Measurements from ENCODE around the gene CFAP54.

- TF ChIP-seq, protein P1, sequence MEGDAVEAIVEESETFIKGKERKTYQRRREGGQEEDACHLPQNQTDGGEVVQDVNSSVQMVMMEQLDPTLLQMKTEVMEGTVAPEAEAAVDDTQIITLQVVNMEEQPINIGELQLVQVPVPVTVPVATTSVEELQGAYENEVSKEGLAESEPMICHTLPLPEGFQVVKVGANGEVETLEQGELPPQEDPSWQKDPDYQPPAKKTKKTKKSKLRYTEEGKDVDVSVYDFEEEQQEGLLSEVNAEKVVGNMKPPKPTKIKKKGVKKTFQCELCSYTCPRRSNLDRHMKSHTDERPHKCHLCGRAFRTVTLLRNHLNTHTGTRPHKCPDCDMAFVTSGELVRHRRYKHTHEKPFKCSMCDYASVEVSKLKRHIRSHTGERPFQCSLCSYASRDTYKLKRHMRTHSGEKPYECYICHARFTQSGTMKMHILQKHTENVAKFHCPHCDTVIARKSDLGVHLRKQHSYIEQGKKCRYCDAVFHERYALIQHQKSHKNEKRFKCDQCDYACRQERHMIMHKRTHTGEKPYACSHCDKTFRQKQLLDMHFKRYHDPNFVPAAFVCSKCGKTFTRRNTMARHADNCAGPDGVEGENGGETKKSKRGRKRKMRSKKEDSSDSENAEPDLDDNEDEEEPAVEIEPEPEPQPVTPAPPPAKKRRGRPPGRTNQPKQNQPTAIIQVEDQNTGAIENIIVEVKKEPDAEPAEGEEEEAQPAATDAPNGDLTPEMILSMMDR (IDR thresholded peaks at IDR 0.05), result no peak
- TF ChIP-seq POLR2A (IDR thresholded peaks at IDR 0.05), result no peak
Measured at GRCh38 chr12:96510306-96510764, 21.0 kb downstream of the CFAP54 start.
